ENCODE results near the gene SCGB2B2.
A peak's percentile ranks its signal among the peaks of the same experiment; 100 is the strongest.
"Not testable (repeated sequence)": the region's sequence is repeated elsewhere in the genome, so short reads cannot be mapped to it uniquely, and the experiment has no call there.

The SCGB2B2 gene

GRCh38 chr19:34666200-34666957 is 10.6 kb downstream of the SCGB2B2 start:
- DNase-seq (ENCODE audit: low spot score in 2 of 2), result no peak
- in situ Hi-C loops (cut with MboI; ENCODE audit: low sequenced_read_pairs), result no loop called here

GRCh38 chr19:34665275-34665674 is 11.7 kb downstream of the SCGB2B2 start:
- H3K4me1 ChIP-seq; H3K9me3 ChIP-seq; H3K36me3 ChIP-seq (replicated peaks); DNase-seq (ENCODE audit: low spot score in 2 of 2); H3K4me3 ChIP-seq; in situ Hi-C loops (cut with MboI; ENCODE audit: low sequenced_read_pairs); H3K27me3 ChIP-seq (ENCODE audit: low read depth): not testable (repeated sequence)

More at GRCh38 chr19:34666200-34666957, 10.6 kb downstream of the SCGB2B2 start:
- H3K4me3 ChIP-seq, result no peak overlapping the region
- H3K4me1 ChIP-seq, result no peaks in the 10 kb centered on the region
- no peaks in the 10 kb centered on the region for H3K9me3 ChIP-seq
- H3K36me3 ChIP-seq (replicated peaks), result no peaks in the 10 kb centered on the region
- H3K27me3 ChIP-seq (ENCODE audit: low read depth), result no peaks in the 10 kb centered on the region

GRCh38 chr19:34664870-34665269 is 12.1 kb downstream of the SCGB2B2 start:
- in situ Hi-C loops (cut with MboI; ENCODE audit: low sequenced_read_pairs), result no loop called here
- Histone ChIP-seq H3K36me3 (replicated peaks) (no peaks in the 10 kb centered on the region), H3K27me3 (ENCODE audit: low read depth) (no peaks in the 10 kb centered on the region), H3K4me3 (no peak overlapping the region), H3K4me1 (no peaks in the 10 kb centered on the region), H3K9me3 (no peaks in the 10 kb centered on the region)
- DNase-seq (ENCODE audit: low spot score in 2 of 2), result no peak

- Histone ChIP-seq H3K36me3 (replicated peaks) (no peaks in the 10 kb centered on the region), H3K4me3 (no peak overlapping the region), H3K4me1 (no peaks in the 10 kb centered on the region), H3K9me3 (no peaks in the 10 kb centered on the region), H3K27me3 (ENCODE audit: low read depth) (no peaks in the 10 kb centered on the region)
- in situ Hi-C loops (cut with MboI; ENCODE audit: low sequenced_read_pairs), result no loop called here
- DNase-seq (ENCODE audit: low spot score in 2 of 2), result no peak
Measured at GRCh38 chr19:34664168-34664567, 12.8 kb downstream of the SCGB2B2 start.

- Histone ChIP-seq H3K4me3 (no peak overlapping the region), H3K9me3 (no peaks in the 10 kb centered on the region), H3K4me1 (no peaks in the 10 kb centered on the region), H3K27me3 (ENCODE audit: low read depth) (no peaks in the 10 kb centered on the region), H3K36me3 (replicated peaks) (no peaks in the 10 kb centered on the region)
- in situ Hi-C loops (cut with MboI; ENCODE audit: low sequenced_read_pairs), result no loop called here
- peak; percentile 30 to 42 for DNase-seq (ENCODE audit: low spot score in 2 of 2)
Measured at GRCh38 chr19:34662919-34663318, 14.0 kb downstream of the SCGB2B2 start.

- no peaks in the 10 kb centered on the region for H3K4me1 ChIP-seq
- no peaks in the 10 kb centered on the region for H3K36me3 ChIP-seq (replicated peaks)
- H3K9me3 ChIP-seq, result no peaks in the 10 kb centered on the region
- DNase-seq (ENCODE audit: low spot score in 2 of 2), result no peak
- H3K27me3 ChIP-seq (ENCODE audit: low read depth), result no peaks in the 10 kb centered on the region; the same call in 1 of the 2 replicates
- in situ Hi-C loops (cut with MboI; ENCODE audit: low sequenced_read_pairs), result no loop called here
- no peak overlapping the region for H3K4me3 ChIP-seq
Measured at GRCh38 chr19:34661357-34661756, 15.6 kb downstream of the SCGB2B2 start.

- in situ Hi-C loops (cut with MboI; ENCODE audit: low sequenced_read_pairs), result no loop called here
- Histone ChIP-seq H3K4me1 (no peaks in the 10 kb centered on the region), H3K36me3 (replicated peaks) (no peaks in the 10 kb centered on the region), H3K9me3 (no peaks in the 10 kb centered on the region), H3K4me3 (no peak overlapping the region), H3K27me3 (ENCODE audit: low read depth) (peaks cover 3% of the 10 kb centered on the region; the same call in 1 of the 2 replicates)
- no peak for DNase-seq (ENCODE audit: low spot score in 2 of 2)
Measured at GRCh38 chr19:34655651-34656050, 21.3 kb downstream of the SCGB2B2 start.

- no peak overlapping the region for H3K4me3 ChIP-seq
- DNase-seq (ENCODE audit: low spot score in 2 of 2), result no peak
- no peaks in the 10 kb centered on the region for H3K4me1 ChIP-seq
- H3K36me3 ChIP-seq (replicated peaks), result no peaks in the 10 kb centered on the region
- peaks cover 3% of the 10 kb centered on the region; the same call in 1 of the 2 replicates for H3K27me3 ChIP-seq (ENCODE audit: low read depth)
- H3K9me3 ChIP-seq, result no peaks in the 10 kb centered on the region
- in situ Hi-C loops (cut with MboI; ENCODE audit: low sequenced_read_pairs), result no loop called here
Measured at GRCh38 chr19:34654796-34655195, 22.2 kb downstream of the SCGB2B2 start.

- no peaks in the 10 kb centered on the region for H3K9me3 ChIP-seq
Measured at GRCh38 chr19:34651747-34652146, 25.2 kb downstream of the SCGB2B2 start.

GRCh38 chr19:34649886-34650543 is 26.9 kb downstream of the SCGB2B2 start:
- Histone ChIP-seq H3K4me3 (no peak overlapping the region), H3K27me3 (ENCODE audit: low read depth) (no peaks in the 10 kb centered on the region), H3K9me3 (no peaks in the 10 kb centered on the region), H3K36me3 (replicated peaks) (no peaks in the 10 kb centered on the region), H3K4me1 (no peaks in the 10 kb centered on the region)
- in situ Hi-C loops (cut with MboI; ENCODE audit: low sequenced_read_pairs), result no loop called here
- no peak for DNase-seq (ENCODE audit: low spot score in 2 of 2)

More at GRCh38 chr19:34651747-34652146, 25.2 kb downstream of the SCGB2B2 start:
- in situ Hi-C loops (cut with MboI; ENCODE audit: low sequenced_read_pairs), result no loop called here
- Histone ChIP-seq H3K4me3 (no peak overlapping the region), H3K36me3 (replicated peaks) (no peaks in the 10 kb centered on the region), H3K4me1 (no peaks in the 10 kb centered on the region), H3K27me3 (ENCODE audit: low read depth) (peaks cover 3% of the 10 kb centered on the region; the same call in 1 of the 2 replicates)
- no peak for DNase-seq (ENCODE audit: low spot score in 2 of 2)

- no peaks in the 10 kb centered on the region for H3K27me3 ChIP-seq (ENCODE audit: low read depth)
- in situ Hi-C loops (cut with MboI; ENCODE audit: low sequenced_read_pairs), result no loop called here
- H3K4me3 ChIP-seq, result no peak overlapping the region
- DNase-seq (ENCODE audit: low spot score in 2 of 2), result no peak
- no peaks in the 10 kb centered on the region for H3K4me1 ChIP-seq
- H3K36me3 ChIP-seq (replicated peaks), result no peaks in the 10 kb centered on the region
- H3K9me3 ChIP-seq, result no peaks in the 10 kb centered on the region
Measured at GRCh38 chr19:34645551-34645950, 31.4 kb downstream of the SCGB2B2 start.

- Histone ChIP-seq H3K4me3 (no peak overlapping the region), H3K27me3 (ENCODE audit: low read depth) (no peaks in the 10 kb centered on the region), H3K36me3 (replicated peaks) (no peaks in the 10 kb centered on the region), H3K4me1 (no peaks in the 10 kb centered on the region), H3K9me3 (no peaks in the 10 kb centered on the region)
- in situ Hi-C loops (cut with MboI; ENCODE audit: low sequenced_read_pairs), result no loop called here
- DNase-seq (ENCODE audit: low spot score in 2 of 2), result no peak
Measured at GRCh38 chr19:34644991-34645461, 31.9 kb downstream of the SCGB2B2 start.

GRCh38 chr19:34642241-34642640 is 34.7 kb downstream of the SCGB2B2 start:
- Histone ChIP-seq H3K4me3 (no peak overlapping the region), H3K4me1 (no peaks in the 10 kb centered on the region), H3K27me3 (ENCODE audit: low read depth) (no peaks in the 10 kb centered on the region), H3K9me3 (no peaks in the 10 kb centered on the region), H3K36me3 (replicated peaks) (no peaks in the 10 kb centered on the region)
- DNase-seq (ENCODE audit: low spot score in 2 of 2), result no peak
- in situ Hi-C loops (cut with MboI; ENCODE audit: low sequenced_read_pairs), result no loop called here

GRCh38 chr19:34639491-34640085 is 37.4 kb downstream of the SCGB2B2 start:
- H3K9me3 ChIP-seq, result peaks cover 10% of the 10 kb centered on the region
- H3K4me1 ChIP-seq, result no peaks in the 10 kb centered on the region
- no peaks in the 10 kb centered on the region for H3K36me3 ChIP-seq (replicated peaks)
- in situ Hi-C loops (cut with MboI; ENCODE audit: low sequenced_read_pairs), result loop anchor here (5.0 kb wide), 1 partner anchor 73 kb away; no protein-coding TSS in a partner anchor
- peak; percentile 49 to 65 for DNase-seq (ENCODE audit: low spot score in 2 of 2)
- no peak overlapping the region for H3K4me3 ChIP-seq
- no peaks in the 10 kb centered on the region for H3K27me3 ChIP-seq (ENCODE audit: low read depth)
